K562 (cell line): Measurements from ENCODE around the gene MAU2. TPM values are rescaled to one million over a fixed set of nuclear protein-coding genes. Genes with fewer than 3 reads are reported as not detected.

Experiments
- ATAC-seq: fragments of 200-7000 bp; cut with Tn5 transposase; 3 replicates; pipeline ENCODE4 v1.9.1; 2020; ENCODE audit warnings: moderate library complexity
- BruUV-seq: library from RNA; stranded (reverse); fragments of 400-500 nt; replicated peaks from 2 replicates; lab custom pipeline; 2021; lab: Mats Ljungman, UMichigan
- CTCF ChIA-PET: fragments of 300-600 bp; formaldehyde crosslinking; extraction: SDS; loops from one replicate; lab custom pipeline; 2021; ENCODE audit warnings: low intra/inter-chr PET ratio; lab: Yijun Ruan, JAX
- POLR2A ChIA-PET: fragments of 300-600, 350-650 bp; sonication (Branson Sonifier 250); formaldehyde crosslinking; extraction: SDS; loops from one replicate; lab custom pipeline; 2021; ENCODE audit warnings: antibody characterized with exemption, inconsistent platforms; lab: Yijun Ruan, JAX
- DNase-seq, 4 experiments: peaks; one replicate each; pipeline versions ENCODE4 v3.0.0 to v3.0.0-alpha.2; 2011 to 2018; ENCODE audit warnings: low spot score in 3 of 4, mixed read lengths in 3 of 4; ENCODE audit errors: extremely low read depth in 1 of 4
- FAIRE-seq: peaks from 2 replicates; lab custom pipeline; 2011; peaks lifted over from hg19 to GRCh38; lab: Jason Lieb, UNC
- H2AFZ ChIP-seq: 2 replicates; pipeline ENCODE4 v1.6.0; 2011; ENCODE audit warnings: low read depth, low read length, control low read depth, inconsistent platforms
- H3K27ac ChIP-seq: fragments of 200-600 bp; 3 replicates; pipeline ENCODE4 v1.8.0; 2011; ENCODE audit warnings: low read depth, mild to moderate bottlenecking, control low read depth, inconsistent platforms, low read length, moderate library complexity, mixed read lengths; ENCODE audit errors: extremely low read depth
- H3K27me3 ChIP-seq, 2 experiments: fragments of 300-600 bp in 1 of 2; 2 replicates in 1 of 2; 3 replicates in 1 of 2; pipeline versions ENCODE4 v1.6.0 to v1.8.0; 2011; ENCODE audit warnings: inconsistent platforms in 2 of 2, low read length in 2 of 2, mild to moderate bottlenecking in 1 of 2, mixed read lengths in 1 of 2, moderate library complexity in 1 of 2; ENCODE audit not compliant: control insufficient read depth in 2 of 2, insufficient read depth in 2 of 2
- H3K36me3 ChIP-seq: fragments of 300-600 bp; 3 replicates; pipeline ENCODE4 v1.8.0; 2011; ENCODE audit warnings: mild to moderate bottlenecking, low read length, inconsistent platforms; ENCODE audit not compliant: control insufficient read depth, insufficient read depth
- H3K4me1 ChIP-seq, 2 experiments: fragments of 200-600 bp in 1 of 2; replicated peaks in 1 of 2; 2 replicates in 1 of 2; 3 replicates in 1 of 2; pipeline versions ENCODE4 v1.5.1 to v1.8.0; 2011; ENCODE audit warnings: inconsistent platforms in 2 of 2, low read length in 2 of 2, mild to moderate bottlenecking in 1 of 2, mixed read lengths in 1 of 2, moderate library complexity in 1 of 2; ENCODE audit not compliant: control insufficient read depth in 2 of 2, insufficient read depth in 2 of 2
- H3K4me2 ChIP-seq: 2 replicates; pipeline ENCODE4 v1.6.1; 2011; ENCODE audit warnings: low read length, control low read depth, inconsistent platforms, mixed read lengths; ENCODE audit not compliant: insufficient read depth
- H3K4me3 ChIP-seq: fragments of 200-600 bp; sonication (generic), shearing (Covaris generic); 2 replicates; pipeline ENCODE4 v1.5.1; 2016; ENCODE audit warnings: control low read depth, inconsistent platforms
- H3K79me2 ChIP-seq: fragments of 200-600 bp; 3 replicates; pipeline ENCODE4 v1.8.0; 2011; ENCODE audit warnings: low read length, inconsistent platforms; ENCODE audit not compliant: control insufficient read depth, insufficient read depth
- H3K9ac ChIP-seq, 2 experiments: 2 replicates each; pipeline versions ENCODE4 v1.6.0 to v1.6.1; 2011; ENCODE audit warnings: low read depth in 2 of 2, low read length in 2 of 2, control low read depth in 1 of 2, inconsistent platforms in 1 of 2, mild to moderate bottlenecking in 1 of 2, mixed read lengths in 1 of 2; ENCODE audit not compliant: insufficient read depth in 1 of 2
- H3K9me1 ChIP-seq: one replicate; pipeline ENCODE4 v1.6.0; 2011; ENCODE audit warnings: inconsistent platforms, mild to moderate bottlenecking, low read length, moderate library complexity; ENCODE audit not compliant: control insufficient read depth, insufficient read depth
- H3K9me3 ChIP-seq: replicated peaks from 2 replicates; pipeline ENCODE4 v1.5.1; 2011; ENCODE audit warnings: low read depth, low read length, inconsistent platforms; ENCODE audit not compliant: control insufficient read depth, insufficient read depth
- H4K20me1 ChIP-seq: replicated peaks from 2 replicates; pipeline ENCODE4 v1.6.1; 2011; ENCODE audit warnings: low read length, inconsistent platforms, mixed read lengths; ENCODE audit not compliant: control insufficient read depth, insufficient read depth
- ARID3B ChIP-seq: fragments of 250-450 bp; sonication (Bioruptor Pico); IDR thresholded peaks from 2 replicates; pipeline ENCODE4 v1.4.0; 2020; ENCODE audit warnings: borderline replicate concordance
- ETV1 ChIP-seq: fragments of 450-650 bp; conservative IDR thresholded peaks from 2 replicates; pipeline ENCODE4 v1.6.1; 2016; ENCODE audit warnings: missing genetic modification characterization, control low read depth, low read depth, missing compliant biosample characterization
- HMGN3 ChIP-seq: IDR thresholded peaks from 2 replicates; pipeline ENCODE4 v1.6.1; 2011; ENCODE audit warnings: borderline replicate concordance, low read depth, mild to moderate bottlenecking, mixed read lengths, low read length; ENCODE audit not compliant: insufficient read length; ENCODE audit errors: extremely low read depth
- HNRNPL ChIP-seq: fragments of 200-400 bp; formaldehyde crosslinking; IDR thresholded peaks from 2 replicates; pipeline ENCODE4 v1.6.1; 2017; ENCODE audit warnings: low read depth, mild to moderate bottlenecking, low read length
- ID3 ChIP-seq, 2 experiments: fragments of 250-450 bp in 1 of 2; fragments of 450-650 bp in 1 of 2; sonication (Bioruptor Pico) in 1 of 2; IDR thresholded peaks; 2 replicates each; pipeline versions ENCODE4 v1.6.1 to v1.8.0; 2016 to 2021; ENCODE audit warnings: mild to moderate bottlenecking in 2 of 2, moderate library complexity in 2 of 2, missing compliant biosample characterization in 1 of 2, missing genetic modification characterization in 1 of 2
- MAFF ChIP-seq: IDR thresholded peaks from 2 replicates; pipeline ENCODE4 v1.6.1; 2012; ENCODE audit warnings: low read length, improper control_type of control experiment
- MBD2 ChIP-seq: sonication (generic); IDR thresholded peaks from 2 replicates; pipeline ENCODE4 v1.6.1; 2016; ENCODE audit warnings: low read depth, borderline replicate concordance
- NUFIP1 ChIP-seq: fragments of 450-650 bp; IDR thresholded peaks from 2 replicates; pipeline ENCODE4 v1.6.1; 2018; ENCODE audit not compliant: partially characterized antibody
- PATZ1 ChIP-seq: fragments of 250-450 bp; sonication (Bioruptor Pico); IDR thresholded peaks from 2 replicates; pipeline ENCODE4 v1.5.0; 2020; ENCODE audit warnings: mild to moderate bottlenecking, borderline replicate concordance
- PTBP1 ChIP-seq: fragments of 200-400 bp; formaldehyde crosslinking; IDR thresholded peaks from 2 replicates; pipeline ENCODE4 v1.6.1; 2017; ENCODE audit warnings: low read depth, low read length
- RBM25 ChIP-seq: fragments of 200-400 bp; formaldehyde crosslinking; IDR thresholded peaks from 2 replicates; pipeline ENCODE4 v1.6.1; 2018; ENCODE audit warnings: low read length, low read depth, moderate library complexity; ENCODE audit not compliant: severe bottlenecking
- THAP7 ChIP-seq: fragments of 250-450 bp; sonication (Bioruptor Pico); IDR thresholded peaks from 2 replicates; pipeline ENCODE4 v1.5.0; 2021
- ZNF175 ChIP-seq: fragments of 200-800 bp; sonication (Bioruptor generic); IDR thresholded peaks from 2 replicates; pipeline ENCODE4 v1.6.1; 2016; ENCODE audit warnings: low read depth, mild to moderate bottlenecking, missing genetic modification characterization, missing compliant biosample characterization
- ZNF586 ChIP-seq: fragments of 450-650 bp; formaldehyde crosslinking; conservative IDR thresholded peaks from 2 replicates; pipeline ENCODE4 v1.4.0; 2020; ENCODE audit warnings: mild to moderate bottlenecking, moderate library complexity
- ZNF717 ChIP-seq: fragments of 250-450 bp; sonication (Bioruptor Pico); IDR thresholded peaks from 2 replicates; pipeline ENCODE4 v1.5.0; 2021
- WGBS: fragments of 100-300 bp; shearing (Covaris generic); methylation state at CpG from one replicate; pipeline ENCODE4 v1.1.6; 2016; ENCODE audit warnings: low coverage, mixed read lengths; ENCODE audit not compliant: insufficient coverage; ENCODE audit errors: missing lambda C conversion rate; 5-methylcytosine and 5-hydroxymethylcytosine counted together
- in situ Hi-C: fragments of 300-500 bp; cut with MboI; formaldehyde crosslinking; loops from 4 replicates; pipeline ENCODE4 v1.15.0; 2018; ENCODE audit warnings: inconsistent platforms, mixed read lengths
- intact Hi-C: fragments of 100-400 bp; cut with micrococcal nuclease; formaldehyde crosslinking; loops from 2 replicates; pipeline ENCODE4 v1.14.2; 2022
- polyA plus RNA-seq, 8 experiments: library from polyadenylated mRNA; depleted of rRNA in 4 of 8; stranded (reverse) in 5 of 8; unstranded in 3 of 8; fragments of >200 nt; fragmentation: Nextera tagmentation in 2 of 8; fragmentation: Illumina TruSeq in 1 of 8; extraction: Ambion mirVana in 2 of 8; extraction: Trizol in 1 of 8; gene quantifications; 2 replicates each; pipeline versions ENCODE4 v1.2.1 to v1.2.3, GENCODE V29; 2011 to 2014; ENCODE audit warnings: inconsistent platforms in 1 of 8, missing spikeins in 1 of 8
- total RNA-seq, 7 experiments: library from RNA; depleted of rRNA in 6 of 7; stranded (reverse); fragments of >200 nt in 6 of 7; fragmentation: Illumina TruSeq in 2 of 7; extraction: Trizol in 2 of 7; gene quantifications; 2 replicates each; pipeline versions ENCODE4 v1.2.1 to v1.2.3, GENCODE V29; 2011 to 2021; ENCODE audit warnings: low replicate concordance in 1 of 7

The MAU2 gene
- total and polyA plus RNA-seq, 9 of the 15 experiments (the other 6 are each of a cell fraction or from before 2014, with no cell fraction given), result 1.2 to 48.1 (median 19.4) TPM

GRCh38 chr19:19303411-19303810 is 17.2 kb upstream of the MAU2 start:
- no TSS peak for BruUV-seq
- TF ChIP-seq ETV1 (tag) (no peak), MAFF (no peak), PTBP1 (no peak), HMGN3 (no peak), ARID3B (no peak), RBM25 (no peak), ZNF717 (CRISPR knock-in tag) (no peak), PATZ1 (CRISPR knock-in tag) (no peak), ZNF586 (CRISPR knock-in tag) (no peak), HNRNPL (no peak), NUFIP1 (no peak), THAP7 (no peak), ID3 (CRISPR knock-in tag; IDR thresholded peaks at IDR 0.05) (no peak), ID3 (tag; IDR thresholded peaks at IDR 0.05) (no peak), ZNF175 (CRISPR knock-in tag) (no peak), MBD2 (no peak)

More at GRCh38 chr19:19303411-19303810, 17.2 kb upstream of the MAU2 start:
- H3K79me2 ChIP-seq, result no peaks in the 10 kb centered on the region
- CTCF ChIA-PET, result no interaction called here
- H2AFZ ChIP-seq, result no peak overlapping the region
- H3K4me1 ChIP-seq, result peaks cover 0 to 6% of the 10 kb centered on the region in 2 experiments; a peak in 2 of 5 replicates
- FAIRE-seq (no peak), ATAC-seq (no peak), DNase-seq (no peak)
- H3K27me3 ChIP-seq, result no peaks in the 10 kb centered on the region
- POLR2A ChIA-PET, result interaction anchor here (0.6 kb wide), 1 partner anchor 26 kb away, joined by 3 read pairs; no protein-coding TSS in a partner anchor
- no peak overlapping the region for H3K9ac ChIP-seq
- H3K4me3 ChIP-seq, result no peak overlapping the region
- H4K20me1 ChIP-seq, result 0 out of 2 replicates have a peak, but pooled peaks cover 4% of the 10 kb centered on the region
- no peaks in the 10 kb centered on the region for H3K9me1 ChIP-seq
- no peak overlapping the region for H3K27ac ChIP-seq
- no peaks in the 10 kb centered on the region for H3K9me3 ChIP-seq
- in situ Hi-C loops, result no loop called here
- H3K36me3 ChIP-seq, result peaks cover 82% of the 10 kb centered on the region; the same call in 2 of the 3 replicates
- intact Hi-C loops, result no loop called here
- 87% methylated on average over 14 of the region's 14 CpGs for WGBS
- H3K4me2 ChIP-seq, result no peak overlapping the region
